KOPT-K1 (cell line): ENCODE data around the gene GSTM4.
"Not testable (repeated sequence)": the region's sequence is repeated elsewhere in the genome, so short reads cannot be mapped to it uniquely, and the experiment has no call there.

ENCODE experiments used
- H3K27ac ChIP-seq: fragments of 200-600 bp; sonication (generic); 2 replicates; pipeline ENCODE4 v1.5.1; 2016; ENCODE audit warnings: antibody characterized with exemption, mild to moderate bottlenecking, low read depth, low read length; ENCODE audit not compliant: poor library complexity, severe bottlenecking
- H3K36me3 ChIP-seq: fragments of 200-600 bp; sonication (generic); 2 replicates; pipeline ENCODE4 v1.5.1; 2017; ENCODE audit warnings: antibody characterized with exemption, mild to moderate bottlenecking, low read length, moderate library complexity; ENCODE audit not compliant: insufficient read depth
- H3K9me3 ChIP-seq: fragments of 200-600 bp; sonication (generic); 2 replicates; pipeline ENCODE4 v1.5.1; 2017; ENCODE audit warnings: antibody characterized with exemption, low read length, mild to moderate bottlenecking; ENCODE audit not compliant: insufficient read depth, poor library complexity, severe bottlenecking

The GSTM4 gene

DNA sequence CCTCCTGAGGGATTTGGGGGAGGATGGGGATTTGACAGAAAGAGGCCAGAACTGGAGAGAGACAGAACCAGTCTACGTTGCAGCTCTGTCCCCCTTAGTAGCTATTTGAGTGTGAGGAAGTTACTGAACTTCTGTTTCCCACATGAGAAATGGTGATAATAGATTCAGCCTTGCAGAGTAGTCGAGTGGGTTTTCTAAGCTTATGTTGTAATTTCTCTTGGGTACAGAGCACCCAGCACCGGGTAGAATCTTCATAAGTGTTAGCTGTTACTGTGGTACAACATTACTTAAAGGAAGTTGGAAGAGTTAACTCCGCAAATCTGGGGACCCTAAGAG is 4.8 kb downstream of the GSTM4 start:
- not testable (repeated sequence) for H3K36me3 ChIP-seq, H3K27ac ChIP-seq, H3K9me3 ChIP-seq

- no peaks in the 10 kb centered on the region for H3K36me3 ChIP-seq
- H3K27ac ChIP-seq: no peak overlapping the region
- H3K9me3 ChIP-seq: no peaks in the 10 kb centered on the region
Measured at GRCh38 chr1:109661391-109661790, 5.5 kb downstream of the GSTM4 start.

DNA sequence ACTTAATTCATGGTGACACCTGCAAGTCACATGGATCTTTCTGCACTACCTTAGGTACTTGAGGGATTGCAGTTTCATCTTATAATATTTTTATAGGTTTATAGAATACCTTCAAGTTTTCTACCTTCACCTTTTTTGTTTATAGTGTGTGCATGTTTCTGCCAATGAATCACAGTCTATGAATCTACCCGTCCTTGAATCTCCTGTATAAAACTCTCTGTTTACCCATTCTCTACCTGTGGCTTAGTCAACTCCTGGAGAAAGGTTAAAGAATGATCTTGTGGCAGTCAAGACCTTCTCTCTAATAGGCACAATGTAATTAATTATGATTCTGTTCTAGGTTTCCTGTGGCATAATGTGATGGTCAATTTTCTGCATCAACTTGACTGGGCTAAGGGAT is 8.8 kb downstream of the GSTM4 start:
- Histone ChIP-seq H3K36me3 (no peaks in the 10 kb centered on the region), H3K27ac (no peak overlapping the region), H3K9me3 (no peaks in the 10 kb centered on the region)

- Histone ChIP-seq H3K27ac (no peak within 1 kb of the TSS), H3K36me3 (no peaks in the 10 kb centered on the region), H3K9me3 (no peaks in the 10 kb centered on the region)
Measured at GRCh38 chr1:109667452-109668122, 11.7 kb downstream of the GSTM4 start, which contains the start of gene GSTM2. TSS of gene GSTM2 (plus strand) at chr1:109668057. CDS start at chr1:109668116, 59 bp downstream.

GRCh38 chr1:109668123-109668775 is 12.3 kb downstream of the GSTM4 start:
- Histone ChIP-seq H3K9me3 (no peaks in the 10 kb centered on the region), H3K27ac (no peak overlapping the region), H3K36me3 (no peaks in the 10 kb centered on the region)

- no peak overlapping the region for H3K27ac ChIP-seq
- H3K9me3 ChIP-seq: no peaks in the 10 kb centered on the region
- H3K36me3 ChIP-seq: no peaks in the 10 kb centered on the region
Measured at GRCh38 chr1:109669246-109669948, 13.5 kb downstream of the GSTM4 start.

DNA sequence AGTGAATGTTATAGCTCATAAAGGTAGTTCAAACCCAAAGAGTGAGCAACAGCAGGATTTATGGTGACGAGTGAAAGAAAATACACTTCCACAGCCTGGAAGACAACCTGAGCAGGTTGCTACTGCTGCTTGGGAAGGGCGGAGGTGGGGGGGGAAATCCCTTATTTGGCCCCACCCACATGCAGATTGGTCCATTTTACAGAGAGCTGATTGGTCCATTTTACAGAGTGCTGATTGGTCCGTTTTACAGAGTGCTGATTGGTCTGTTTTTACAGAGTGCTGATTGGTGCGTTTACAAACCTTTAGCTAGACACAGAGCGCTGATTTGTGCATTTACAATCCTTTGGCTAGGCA is 14.0 kb downstream of the GSTM4 start:
- not testable (repeated sequence) for H3K27ac ChIP-seq, H3K9me3 ChIP-seq

GRCh38 chr1:109671067-109671466 is 15.2 kb downstream of the GSTM4 start:
- Histone ChIP-seq H3K9me3 (no peaks in the 10 kb centered on the region), H3K36me3 (no peaks in the 10 kb centered on the region), H3K27ac (no peak overlapping the region)

More for the DNA sequence above, 14.0 kb downstream of the GSTM4 start:
- not testable (repeated sequence) for H3K36me3 ChIP-seq

DNA sequence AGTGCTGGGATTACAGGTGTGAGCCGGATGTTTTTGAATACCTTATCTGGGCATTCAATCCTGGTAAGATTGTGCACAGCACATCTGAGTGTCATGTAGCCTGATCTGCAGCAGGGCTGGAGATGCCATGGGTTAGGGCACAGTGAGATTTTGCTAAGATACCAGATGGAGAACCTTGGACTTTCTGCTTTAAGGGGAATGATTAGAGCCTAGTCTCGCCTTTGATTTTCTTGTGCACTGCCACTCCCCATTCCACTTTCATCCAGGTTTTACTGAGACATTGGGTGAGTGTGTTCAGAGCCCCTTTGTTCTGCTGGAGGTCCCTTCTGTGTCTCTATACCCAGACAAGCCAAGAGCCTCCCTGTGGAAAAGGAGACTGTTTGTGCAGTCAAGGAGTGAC is 18.0 kb downstream of the GSTM4 start:
- not testable (repeated sequence) for H3K27ac ChIP-seq, H3K36me3 ChIP-seq, H3K9me3 ChIP-seq

- H3K9me3 ChIP-seq, H3K36me3 ChIP-seq, H3K27ac ChIP-seq: not testable (repeated sequence)
Measured at GRCh38 chr1:109676683-109677381, 20.9 kb downstream of the GSTM4 start.

- no peak overlapping the region for H3K27ac ChIP-seq
- H3K9me3 ChIP-seq: no peaks in the 10 kb centered on the region
- H3K36me3 ChIP-seq: no peaks in the 10 kb centered on the region
Measured at GRCh38 chr1:109677459-109677858, 21.6 kb downstream of the GSTM4 start.

DNA sequence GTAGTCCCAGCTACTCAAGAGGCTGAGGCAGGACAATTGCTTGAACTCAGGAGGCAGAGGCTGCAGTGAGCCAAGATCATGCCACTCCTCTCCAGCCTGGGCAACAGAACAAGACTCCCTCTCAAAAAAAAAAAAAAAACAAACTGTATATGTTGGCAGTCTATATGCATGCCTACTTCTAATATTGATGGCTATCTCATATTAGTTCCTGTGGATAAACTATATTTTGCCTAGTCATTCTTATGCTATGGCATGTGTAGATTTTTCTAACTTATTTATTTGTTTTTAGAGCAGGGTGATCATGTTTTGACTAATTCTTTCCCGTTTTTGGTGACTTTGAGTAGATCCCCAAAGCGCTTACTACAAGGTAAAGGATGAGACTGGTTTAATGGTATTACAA is 22.7 kb downstream of the GSTM4 start:
- H3K36me3 ChIP-seq, H3K27ac ChIP-seq, H3K9me3 ChIP-seq: not testable (repeated sequence)

DNA sequence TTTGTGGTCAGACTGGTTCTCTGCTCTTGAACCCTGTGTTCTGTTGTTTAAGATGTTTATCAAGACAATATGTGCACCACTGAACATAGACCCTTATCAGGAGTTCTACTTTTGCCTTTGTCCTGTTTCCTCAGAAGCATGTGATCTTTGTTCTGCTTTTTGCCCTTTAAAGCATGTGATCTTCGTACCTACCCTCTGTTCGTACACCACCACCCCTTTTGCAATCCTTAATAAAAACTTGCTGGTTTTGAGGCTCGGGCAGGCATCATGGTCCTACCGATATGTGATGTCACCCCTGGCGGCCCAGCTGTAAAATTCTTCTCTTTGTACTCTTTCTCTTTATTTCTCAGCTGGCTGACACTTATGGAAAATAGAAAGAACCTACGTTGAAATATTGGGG is 28.9 kb downstream of the GSTM4 start:
- not testable (repeated sequence) for H3K36me3 ChIP-seq, H3K27ac ChIP-seq, H3K9me3 ChIP-seq

GRCh38 chr1:109685399-109685798 is 29.5 kb downstream of the GSTM4 start:
- H3K9me3 ChIP-seq, H3K36me3 ChIP-seq, H3K27ac ChIP-seq: not testable (repeated sequence)

GRCh38 chr1:109685890-109686289 is 30.0 kb downstream of the GSTM4 start:
- not testable (repeated sequence) for H3K9me3 ChIP-seq, H3K36me3 ChIP-seq, H3K27ac ChIP-seq
